Spleen (tissue), 11 donors: ENCODE results near the gene ACSF2. TPM values are rescaled to one million over a fixed set of nuclear protein-coding genes. Genes with fewer than 3 reads are reported as not detected.

Experiments used
- DNase-seq: peaks from one replicate; pipeline ENCODE4 v3.0.0-alpha.2; 2020
- H3K27ac ChIP-seq, 8 donors: fragments of 200-600 bp; sonication (generic) in 7 of 8; 1 replicate in 4 of 8; 2 replicates in 4 of 8; pipeline versions ENCODE4 v1.5.0 to v1.8.0; 2016 to 2021; ENCODE audit warnings: inconsistent platforms in 4 of 8, mild to moderate bottlenecking in 4 of 8, moderate library complexity in 1 of 8
- H3K27me3 ChIP-seq, 7 donors: fragments of 200-600 bp; sonication (generic) in 6 of 7; replicated peaks in 1 of 7; 1 replicate in 4 of 7; 2 replicates in 3 of 7; pipeline versions ENCODE4 v1.5.0 to v1.8.0; 2016 to 2021; ENCODE audit warnings: inconsistent platforms in 3 of 7, mild to moderate bottlenecking in 1 of 7
- H3K36me3 ChIP-seq, 6 donors: fragments of 200-600 bp; sonication (generic) in 5 of 6; 1 replicate in 4 of 6; 2 replicates in 2 of 6; pipeline versions ENCODE4 v1.5.0 to v1.8.0; 2016 to 2021; ENCODE audit warnings: inconsistent platforms in 2 of 6
- H3K4me1 ChIP-seq, 6 donors: fragments of 200-600 bp; sonication (generic) in 5 of 6; 1 replicate in 3 of 6; 2 replicates in 3 of 6; pipeline versions ENCODE4 v1.5.0 to v1.8.0; 2016 to 2021; ENCODE audit warnings: inconsistent platforms in 3 of 6
- H3K4me3 ChIP-seq, 8 donors: fragments of 200-600 bp; sonication (generic) in 7 of 8; 1 replicate in 4 of 8; 2 replicates in 4 of 8; pipeline versions ENCODE4 v1.5.0 to v1.8.0; 2016 to 2021; ENCODE audit warnings: inconsistent platforms in 4 of 8, mild to moderate bottlenecking in 4 of 8, moderate library complexity in 2 of 8
- H3K9me3 ChIP-seq, 8 donors: fragments of 200-600 bp; sonication (generic) in 7 of 8; 1 replicate in 4 of 8; 2 replicates in 4 of 8; pipeline versions ENCODE4 v1.5.0 to v1.8.0; 2016 to 2021; ENCODE audit warnings: inconsistent platforms in 4 of 8
- CTCF ChIP-seq, 11 experiments: fragments of 200-600 bp in 7 of 11; fragments of 450-650 bp in 4 of 11; sonication (generic) in 4 of 11; IDR thresholded peaks in 8 of 11; conservative IDR thresholded peaks in 3 of 11; 1 replicate in 7 of 11; 2 replicates in 4 of 11; pipeline versions ENCODE4 v1.4.0 to v1.8.0; 2016 to 2021; ENCODE audit warnings: antibody characterized with exemption in 11 of 11, inconsistent platforms in 4 of 11, mild to moderate bottlenecking in 1 of 11
- POLR2A ChIP-seq, 3 donors: fragments of 450-650 bp; IDR thresholded peaks; one replicate each; pipeline ENCODE4 v1.5.1; 2017; ENCODE audit warnings: antibody characterized with exemption in 3 of 3, mild to moderate bottlenecking in 1 of 3
- POLR2AphosphoS5 ChIP-seq, 3 donors: sonication (generic); formaldehyde crosslinking; IDR thresholded peaks; one replicate each; pipeline ENCODE4 v1.5.1; 2017; ENCODE audit warnings: antibody characterized with exemption in 3 of 3
- WGBS, 5 donors: extraction: QIAGEN DNeasy Blood & Tissue Kit in 3 of 5; methylation state at CpG; one replicate each; pipeline versions ENCODE4 v1.1.5 to v1.1.7; 2013 to 2018; 5-methylcytosine and 5-hydroxymethylcytosine counted together
- intact Hi-C: fragments of 100-400 bp; cut with DNase I; formaldehyde crosslinking; loops from one replicate; pipeline ENCODE4 v1.15.0; 2023; ENCODE audit warnings: low total_unique reads
- polyA plus RNA-seq, 3 donors: library from polyadenylated mRNA; stranded (reverse); fragments of 200-250 nt; gene quantifications; one replicate each; pipeline ENCODE4 v1.2.1, GENCODE V29; 2013
- total RNA-seq, 7 donors: library from RNA; depleted of rRNA in 3 of 7; stranded (reverse); fragments of >200 nt in 3 of 7; fragmentation: NEBNext Ultra II Directional in 4 of 7; extraction: Animal tissue kit (Norgen Biotek cat#: 25700) in 4 of 7; gene quantifications; one replicate each; pipeline versions ENCODE4 v1.1.0 to v1.2.1, GENCODE V29; 2016 to 2021
- donor health status: healthy with polysubstance abuse.
- donor health status: DM: no; HTN: no; CAD: no; lungs with moderate emphysema.
- donor health status: DM: no; HTN: no; CAD: no.
- donor health status: Bipolar disorder and iron deficiency.
- donor health status: healthy.
- donor health status: DM: no; HTN: no; CAD: no.
- donor health status: DM: yes; HTN: yes; CAD: no.

ACSF2 gene
- total and polyA plus RNA-seq, 10 donors = 21.7 to 50.0 (median 39.1) TPM

- peak overlapping the region in 7 of 8 donors; percentile 65 to 87 (median 80) for H3K27ac ChIP-seq
- H3K9me3 ChIP-seq = no peaks in the 10 kb centered on the region
- DNase-seq = no peak
- WGBS, 5 donors = 26 to 49% (median 34%) methylated on average over 18 to 32 of the region's 32 CpGs
- TF ChIP-seq POLR2AphosphoS5 (IDR thresholded peaks at IDR 0.05) = no peak
- TF ChIP-seq CTCF (IDR thresholded peaks at IDR 0.05 in 8 of 11, conservative IDR thresholded peaks at IDR 0.05 in 3 of 11) = no peak
- no peak for TF ChIP-seq POLR2A (IDR thresholded peaks at IDR 0.05)
- peaks cover 0 to 14% (median 0%) of the 10 kb centered on the region in 7 donors for H3K27me3 ChIP-seq
- peaks cover 0 to 22% (median 13%) of the 10 kb centered on the region in 6 donors for H3K4me1 ChIP-seq
- peak overlapping the region; percentile 42 to 84 (median 62) for H3K4me3 ChIP-seq
- H3K36me3 ChIP-seq = no peaks in the 10 kb centered on the region
- intact Hi-C loops = no loop called here
These were observed 82.8 kb downstream of the ACSF2 start for GRCh38 chr17:50508573-50509460.

GRCh38 chr17:50511058-50511457, 85.0 kb downstream of the ACSF2 start:
- Histone ChIP-seq H3K9me3 (no peaks in the 10 kb centered on the region), H3K4me1 (peaks cover 0 to 22% (median 13%) of the 10 kb centered on the region in 6 donors), H3K27me3 (peaks cover 0 to 14% (median 0%) of the 10 kb centered on the region in 7 donors), H3K4me3 (no peak overlapping the region), H3K36me3 (no peaks in the 10 kb centered on the region), H3K27ac (peak overlapping the region in 1 of 8 donors; percentile 33)
- WGBS, 5 donors = 33 to 45% (median 40%) methylated on average over 3 of the region's 3 CpGs
- DNase-seq = peak; percentile 16
- TF ChIP-seq POLR2A (IDR thresholded peaks at IDR 0.05) (no peak), CTCF (IDR thresholded peaks at IDR 0.05 in 8 of 11, conservative IDR thresholded peaks at IDR 0.05 in 3 of 11) (no peak), POLR2AphosphoS5 (IDR thresholded peaks at IDR 0.05) (no peak)
- intact Hi-C loops = no loop called here

DNA sequence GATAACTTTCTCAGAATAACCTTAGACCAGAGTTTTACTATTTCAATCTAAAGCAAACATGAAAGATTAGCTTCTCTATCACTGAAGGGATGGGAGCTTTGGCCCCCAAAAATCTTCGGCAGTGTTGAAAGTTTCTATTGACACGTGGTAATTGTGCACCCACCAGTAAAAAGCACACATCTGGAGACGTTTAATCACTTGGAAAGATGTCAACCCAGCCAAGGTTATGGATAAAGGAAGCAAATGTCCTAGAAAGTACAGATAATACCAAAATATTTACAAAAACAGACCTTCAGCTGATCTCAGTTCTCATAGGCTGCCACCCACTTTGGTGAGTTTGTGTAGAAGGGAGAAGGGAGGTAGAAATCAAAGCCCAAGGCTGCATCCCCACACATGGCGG, 87.5 kb downstream of the ACSF2 start:
- no peak overlapping the region for H3K27ac ChIP-seq
- DNase-seq = no peak
- peaks cover 0 to 12% (median 8%) of the 10 kb centered on the region in 6 donors for H3K4me1 ChIP-seq
- intact Hi-C loops = no loop called here
- no peak overlapping the region for H3K4me3 ChIP-seq
- H3K27me3 ChIP-seq = peaks cover 0 to 7% (median 0%) of the 10 kb centered on the region in 7 donors
- H3K9me3 ChIP-seq = no peaks in the 10 kb centered on the region
- H3K36me3 ChIP-seq = no peaks in the 10 kb centered on the region
- 71 to 81% (median 72%) methylated on average over 4 of the region's 4 CpGs for WGBS, 5 donors
- TF ChIP-seq CTCF (IDR thresholded peaks at IDR 0.05 in 8 of 11, conservative IDR thresholded peaks at IDR 0.05 in 3 of 11) (no peak), POLR2AphosphoS5 (IDR thresholded peaks at IDR 0.05) (no peak), POLR2A (IDR thresholded peaks at IDR 0.05) (no peak)

GRCh38 chr17:50514388-50514787, 88.4 kb downstream of the ACSF2 start:
- peak; percentile 10 for DNase-seq
- H3K27ac ChIP-seq = no peak overlapping the region
- H3K9me3 ChIP-seq = no peaks in the 10 kb centered on the region
- H3K4me1 ChIP-seq = peaks cover 0 to 3% (median 0%) of the 10 kb centered on the region in 6 donors
- no peak overlapping the region for H3K4me3 ChIP-seq
- intact Hi-C loops = no loop called here
- 71 to 78% (median 74%) methylated on average over 3 of the region's 3 CpGs for WGBS, 5 donors
- no peak for TF ChIP-seq CTCF (IDR thresholded peaks at IDR 0.05 in 8 of 11, conservative IDR thresholded peaks at IDR 0.05 in 3 of 11)
- TF ChIP-seq POLR2AphosphoS5 (IDR thresholded peaks at IDR 0.05) = no peak
- no peak for TF ChIP-seq POLR2A (IDR thresholded peaks at IDR 0.05)
- no peaks in the 10 kb centered on the region for H3K36me3 ChIP-seq
- H3K27me3 ChIP-seq = no peaks in the 10 kb centered on the region
